ENCODE results near the gene CLPTM1. TPM values are rescaled to one million over a fixed set of nuclear protein-coding genes. Genes with fewer than 3 reads are reported as not detected.
A peak's percentile ranks its signal among the peaks of the same experiment; 100 is the strongest.
"Not testable (repeated sequence)": the region's sequence is repeated elsewhere in the genome, so short reads cannot be mapped to it uniquely, and the experiment has no call there.

Gene CLPTM1
- total RNA-seq, 4 donors from 2014 or later: 41.7 to 76.3 (median 43.2) TPM

- WGBS, 2 donors (ENCODE audit: low coverage in 1 of 2): 79 to 83% methylated on average over 3 to 6 of the region's 6 CpGs
- no peaks in the 10 kb centered on the region for H3K9me3 ChIP-seq
- ATAC-seq: no peak
- peaks cover 0 to 57% of the 10 kb centered on the region in 2 donors for H3K36me3 ChIP-seq
- no peak for TF ChIP-seq CTCF (IDR thresholded peaks at IDR 0.05)
- no peak for TF ChIP-seq POLR2A (IDR thresholded peaks at IDR 0.05)
- TF ChIP-seq EP300 (IDR thresholded peaks at IDR 0.05): no peak
- TF ChIP-seq POLR2AphosphoS5 (IDR thresholded peaks at IDR 0.05): no peak
- H3K4me1 ChIP-seq: peaks cover 0 to 5% (median 0%) of the 10 kb centered on the region in 3 donors
- no peaks in the 10 kb centered on the region for H3K27me3 ChIP-seq
- no peak overlapping the region for H3K27ac ChIP-seq
- no peak overlapping the region for H3K4me3 ChIP-seq
These were observed 38.3 kb downstream of the CLPTM1 start for GRCh38 chr19:44993526-44993925.

DNA sequence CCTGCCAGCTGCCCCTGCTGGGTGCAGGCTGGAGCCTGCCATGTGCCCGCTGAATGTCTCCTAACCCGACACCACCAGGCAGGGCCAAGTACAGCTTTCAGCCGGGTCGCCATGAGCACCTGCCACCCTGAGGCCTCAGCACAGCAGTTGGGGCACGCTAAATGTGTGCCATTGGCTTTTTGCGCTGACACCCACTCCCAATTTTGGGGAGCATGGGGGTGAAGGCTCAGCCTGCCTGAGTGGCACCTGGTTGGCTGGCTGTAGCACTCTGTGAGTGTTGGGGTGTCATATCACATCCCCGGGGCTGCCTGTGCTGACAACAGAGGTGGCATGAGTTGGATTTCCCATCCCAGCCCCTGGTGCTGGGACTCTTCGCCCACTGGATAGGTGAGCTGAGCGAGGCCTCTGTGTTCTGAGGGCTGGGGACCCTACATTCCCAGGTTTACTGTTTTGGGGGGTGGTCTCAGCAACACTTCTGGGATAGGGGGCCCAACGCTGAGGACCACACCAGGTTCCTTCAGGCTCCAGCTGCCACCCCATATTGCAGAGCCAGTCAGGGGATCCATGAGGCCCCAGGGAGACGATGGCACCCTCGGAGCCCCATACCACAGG, 38.9 kb downstream of the CLPTM1 start:
- no peaks in the 10 kb centered on the region for H3K9me3 ChIP-seq
- ATAC-seq: no peak
- H3K36me3 ChIP-seq: peaks cover 0 to 52% of the 10 kb centered on the region in 2 donors
- H3K4me1 ChIP-seq: peaks cover 0 to 1% (median 0%) of the 10 kb centered on the region in 3 donors
- no peak overlapping the region for H3K4me3 ChIP-seq
- WGBS, 2 donors (ENCODE audit: low coverage in 1 of 2): 83% methylated on average over 1 of the region's 12 CpGs; no CpG with 5 or more reads in 1 of the 2 donors
- no peaks in the 10 kb centered on the region for H3K27me3 ChIP-seq
- TF ChIP-seq POLR2A (IDR thresholded peaks at IDR 0.05) (no peak), POLR2AphosphoS5 (IDR thresholded peaks at IDR 0.05) (no peak), EP300 (IDR thresholded peaks at IDR 0.05) (no peak), CTCF (IDR thresholded peaks at IDR 0.05) (no peak)
- H3K27ac ChIP-seq: no peak overlapping the region

DNA sequence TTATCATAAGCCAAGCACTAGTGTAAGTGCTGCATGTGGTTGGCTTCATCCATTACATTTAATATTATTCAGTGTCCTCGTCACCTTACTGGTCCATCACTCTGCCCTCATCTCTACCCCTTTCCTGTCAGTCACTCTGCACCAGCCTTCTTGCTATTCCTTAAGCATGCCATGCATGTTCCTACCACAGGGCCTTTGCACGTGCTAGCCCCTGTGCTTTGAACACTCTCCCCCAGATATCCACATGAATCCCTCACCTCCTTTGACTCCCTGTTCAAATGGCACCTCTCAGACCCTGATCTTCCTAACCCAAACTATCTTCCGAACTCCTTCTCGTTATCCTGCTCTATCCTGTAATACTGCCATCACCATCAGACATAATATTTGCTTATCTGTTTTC, 42.8 kb downstream of the CLPTM1 start:
- TF ChIP-seq POLR2AphosphoS5 (IDR thresholded peaks at IDR 0.05): no peak
- TF ChIP-seq CTCF (IDR thresholded peaks at IDR 0.05): no peak
- no peak overlapping the region for H3K4me3 ChIP-seq
- ATAC-seq: no peak
- H3K36me3 ChIP-seq: peaks cover 0 to 12% of the 10 kb centered on the region in 2 donors
- no peaks in the 10 kb centered on the region for H3K9me3 ChIP-seq
- H3K4me1 ChIP-seq: peaks cover 0 to 16% (median 0%) of the 10 kb centered on the region in 3 donors
- no peak overlapping the region for H3K27ac ChIP-seq
- WGBS, 2 donors (ENCODE audit: low coverage in 1 of 2): 81 to 86% methylated on average over 4 of the region's 4 CpGs
- no peaks in the 10 kb centered on the region for H3K27me3 ChIP-seq

DNA sequence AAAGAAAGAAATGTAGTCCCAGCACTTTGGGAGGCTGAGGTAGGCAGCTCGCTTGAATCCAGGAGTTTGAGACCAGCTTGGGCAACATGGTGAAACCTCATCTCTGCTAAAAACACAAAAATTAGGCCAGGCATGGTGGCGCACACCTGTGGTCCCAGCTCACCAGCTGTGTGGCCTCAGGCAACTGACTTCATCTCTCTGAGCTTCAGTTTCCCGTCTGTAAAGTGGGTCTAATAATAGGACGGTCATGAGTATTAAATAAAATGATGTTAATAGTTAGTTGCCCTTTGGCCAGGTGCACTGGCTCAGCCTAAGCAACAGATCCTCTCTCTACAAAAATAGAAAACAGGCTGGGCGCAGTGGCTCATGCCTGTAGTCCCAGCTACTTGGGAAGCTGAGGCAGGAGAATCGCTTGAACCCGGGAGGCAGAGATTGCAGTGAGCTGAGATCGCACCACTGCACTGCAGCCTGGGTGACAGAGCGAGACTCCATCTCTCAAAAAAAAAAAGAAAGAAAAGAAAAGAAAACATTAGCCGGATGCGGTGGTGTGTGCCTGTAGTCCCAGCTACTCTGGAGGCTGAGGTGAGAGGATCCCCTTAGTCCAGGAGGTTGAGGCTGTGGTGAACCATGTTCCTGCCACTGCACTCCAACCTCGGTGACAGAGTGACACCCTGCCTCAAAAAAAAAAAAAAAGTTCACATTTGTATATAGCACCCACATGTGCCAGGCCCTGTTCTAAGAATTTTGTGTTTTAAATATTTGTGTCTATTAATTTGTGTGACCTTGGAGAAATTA, 44.1 kb downstream of the CLPTM1 start:
- H3K27me3 ChIP-seq, H3K9me3 ChIP-seq, H3K27ac ChIP-seq, ATAC-seq, H3K36me3 ChIP-seq, H3K4me3 ChIP-seq: not testable (repeated sequence)
- WGBS, 2 donors (ENCODE audit: low coverage in 1 of 2): 53 to 61% methylated on average over 6 to 10 of the region's 12 CpGs
- peaks cover 0 to 16% (median 0%) of the 10 kb centered on the region in 3 donors for H3K4me1 ChIP-seq

GRCh38 chr19:45000665-45001064, 45.5 kb downstream of the CLPTM1 start:
- Histone ChIP-seq H3K4me1 (peaks cover 0 to 16% (median 0%) of the 10 kb centered on the region in 3 donors), H3K4me3 (peak overlapping the region; percentile 4 to 89), H3K36me3 (peaks cover 0 to 11% of the 10 kb centered on the region in 2 donors), H3K27ac (peak overlapping the region in 3 of 4 donors; percentile 100)
- H3K9me3 ChIP-seq, H3K27me3 ChIP-seq, ATAC-seq: not testable (repeated sequence)
- WGBS, 2 donors (ENCODE audit: low coverage in 1 of 2): 54 to 67% methylated on average over 1 to 19 of the region's 19 CpGs
